GM21381 (cell line): Measurements from ENCODE around the gene EFCAB6.

ENCODE experiments used
- ATAC-seq: cut with Tn5 transposase; IDR thresholded peaks from one replicate; pipeline ENCODE4 v1.9.1; 2021; ENCODE audit warnings: mild to moderate bottlenecking, moderate library complexity; ENCODE audit not compliant: unreplicated experiment

EFCAB6 gene

GRCh38 chr22:43488031-43488866, 323.9 kb downstream of the EFCAB6 start:
- no peak for ATAC-seq

GRCh38 chr22:43487311-43488030, 324.6 kb downstream of the EFCAB6 start:
- ATAC-seq = no peak

- ATAC-seq = no peak
These were observed 326.5 kb downstream of the EFCAB6 start for GRCh38 chr22:43485502-43486089.

- no peak for ATAC-seq
These were observed 327.9 kb downstream of the EFCAB6 start for GRCh38 chr22:43484227-43484626.

GRCh38 chr22:43483669-43484068, 328.4 kb downstream of the EFCAB6 start:
- no peak for ATAC-seq

GRCh38 chr22:43483266-43483665, 328.8 kb downstream of the EFCAB6 start:
- no peak for ATAC-seq

- ATAC-seq = no peak
These were observed 329.8 kb downstream of the EFCAB6 start for GRCh38 chr22:43482318-43482625.

- ATAC-seq = no peak
These were observed 330.4 kb downstream of the EFCAB6 start for GRCh38 chr22:43481568-43482317.

GRCh38 chr22:43479962-43480361, 332.1 kb downstream of the EFCAB6 start:
- ATAC-seq = no peak

- no peak for ATAC-seq
These were observed 332.7 kb downstream of the EFCAB6 start for GRCh38 chr22:43479301-43479950.
